Endothelial cell of hepatic sinusoid (primary cell): Measurements from ENCODE around the gene FAM78B.

ENCODE experiments used
- in situ Hi-C: cut with HindIII; loops from 2 replicates; pipeline ENCODE4 v1.10.0; 2017; ENCODE audit warnings: low sequenced_read_pairs

FAM78B gene

GRCh38 chr1:166164995-166165660 is 1.7 kb downstream of the FAM78B start:
- in situ Hi-C loops: no loop called here

GRCh38 chr1:166164646-166164994 is 2.2 kb downstream of the FAM78B start:
- in situ Hi-C loops: no loop called here

GRCh38 chr1:166159656-166160055 is 7.1 kb downstream of the FAM78B start:
- in situ Hi-C loops: no loop called here

- in situ Hi-C loops: no loop called here
Measured at GRCh38 chr1:166156674-166157073, 10.1 kb downstream of the FAM78B start.

GRCh38 chr1:166155108-166155507 is 11.7 kb downstream of the FAM78B start:
- in situ Hi-C loops: no loop called here

- in situ Hi-C loops: loop anchor here (5.0 kb wide), 1 partner anchor 61 kb away; no protein-coding TSS in a partner anchor
Measured at GRCh38 chr1:166153525-166154314, 13.1 kb downstream of the FAM78B start.

- in situ Hi-C loops: loop anchor here (5.0 kb wide), 1 partner anchor 61 kb away; no protein-coding TSS in a partner anchor
Measured at GRCh38 chr1:166152978-166153377, 13.8 kb downstream of the FAM78B start.

GRCh38 chr1:166151804-166152203 is 15.0 kb downstream of the FAM78B start:
- in situ Hi-C loops: loop anchor here (5.0 kb wide), 1 partner anchor 60 kb away; no protein-coding TSS in a partner anchor

GRCh38 chr1:166145499-166145898 is 21.3 kb downstream of the FAM78B start:
- in situ Hi-C loops: no loop called here

- in situ Hi-C loops: no loop called here
Measured at GRCh38 chr1:166141969-166142368, 24.8 kb downstream of the FAM78B start.

- in situ Hi-C loops: no loop called here
Measured at GRCh38 chr1:166140251-166140650, 26.6 kb downstream of the FAM78B start.

- in situ Hi-C loops: no loop called here
Measured at GRCh38 chr1:166139735-166140134, 27.1 kb downstream of the FAM78B start.

GRCh38 chr1:166136699-166137401 is 30.0 kb downstream of the FAM78B start:
- in situ Hi-C loops: no loop called here

- in situ Hi-C loops: no loop called here
Measured at GRCh38 chr1:166136222-166136621, 30.6 kb downstream of the FAM78B start.

GRCh38 chr1:166133857-166134256 is 32.9 kb downstream of the FAM78B start:
- in situ Hi-C loops: no loop called here

- in situ Hi-C loops: no loop called here
Measured at GRCh38 chr1:166133276-166133841, 33.4 kb downstream of the FAM78B start.

- in situ Hi-C loops: no loop called here
Measured at GRCh38 chr1:166132496-166132895, 34.3 kb downstream of the FAM78B start.

- in situ Hi-C loops: no loop called here
Measured at GRCh38 chr1:166129006-166129405, 37.8 kb downstream of the FAM78B start.

GRCh38 chr1:166128195-166128594 is 38.6 kb downstream of the FAM78B start:
- in situ Hi-C loops: no loop called here

GRCh38 chr1:166127003-166127402 is 39.8 kb downstream of the FAM78B start:
- in situ Hi-C loops: no loop called here

GRCh38 chr1:166122873-166123466 is 43.8 kb downstream of the FAM78B start:
- in situ Hi-C loops: no loop called here
